ENCODE results near the gene OCLN. TPM values are rescaled to one million over a fixed set of nuclear protein-coding genes. Genes with fewer than 3 reads are reported as not detected.

The OCLN gene
- total RNA-seq, 1 experiment from 2014 or later: 9.0 TPM

DNA sequence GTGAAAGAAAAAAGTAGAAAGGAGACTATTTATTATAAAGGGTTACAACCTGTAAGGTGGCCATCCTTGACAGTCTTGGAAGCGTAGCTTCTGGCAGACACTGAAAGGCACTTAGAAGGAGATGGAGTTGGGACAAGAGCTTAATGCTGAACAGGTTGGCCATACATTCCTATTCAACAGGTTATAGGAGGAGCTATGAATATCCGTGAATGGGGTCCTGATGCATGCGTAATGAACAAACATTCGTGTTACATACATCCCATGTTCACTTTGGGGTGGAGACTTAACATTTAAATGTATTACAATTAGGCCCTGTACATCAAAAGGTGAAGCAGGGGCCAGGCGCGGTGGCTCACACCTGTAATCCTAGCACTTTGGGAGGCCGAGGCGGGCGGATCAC, 34.1 kb downstream of the OCLN start:
- intact Hi-C loops (cut with micrococcal nuclease): no loop called here
- CTCF ChIA-PET: no interaction called here
- Mint-ChIP-seq H3K36me3 (ENCODE audit: insufficient read depth, unreplicated experiment) (no peaks in the 10 kb centered on the region), H3K4me3 (ENCODE audit: unreplicated experiment) (no peak overlapping the region), H3K27ac (ENCODE audit: low read depth, unreplicated experiment) (no peak overlapping the region), H3K4me1 (ENCODE audit: insufficient read depth, unreplicated experiment) (no peaks in the 10 kb centered on the region), H3K9me3 (ENCODE audit: unreplicated experiment) (no peaks in the 10 kb centered on the region), H3K27me3 (ENCODE audit: insufficient read depth, unreplicated experiment) (no peaks in the 10 kb centered on the region)
- POLR2A ChIA-PET: no interaction called here
- TF ChIP-seq, protein P1, sequence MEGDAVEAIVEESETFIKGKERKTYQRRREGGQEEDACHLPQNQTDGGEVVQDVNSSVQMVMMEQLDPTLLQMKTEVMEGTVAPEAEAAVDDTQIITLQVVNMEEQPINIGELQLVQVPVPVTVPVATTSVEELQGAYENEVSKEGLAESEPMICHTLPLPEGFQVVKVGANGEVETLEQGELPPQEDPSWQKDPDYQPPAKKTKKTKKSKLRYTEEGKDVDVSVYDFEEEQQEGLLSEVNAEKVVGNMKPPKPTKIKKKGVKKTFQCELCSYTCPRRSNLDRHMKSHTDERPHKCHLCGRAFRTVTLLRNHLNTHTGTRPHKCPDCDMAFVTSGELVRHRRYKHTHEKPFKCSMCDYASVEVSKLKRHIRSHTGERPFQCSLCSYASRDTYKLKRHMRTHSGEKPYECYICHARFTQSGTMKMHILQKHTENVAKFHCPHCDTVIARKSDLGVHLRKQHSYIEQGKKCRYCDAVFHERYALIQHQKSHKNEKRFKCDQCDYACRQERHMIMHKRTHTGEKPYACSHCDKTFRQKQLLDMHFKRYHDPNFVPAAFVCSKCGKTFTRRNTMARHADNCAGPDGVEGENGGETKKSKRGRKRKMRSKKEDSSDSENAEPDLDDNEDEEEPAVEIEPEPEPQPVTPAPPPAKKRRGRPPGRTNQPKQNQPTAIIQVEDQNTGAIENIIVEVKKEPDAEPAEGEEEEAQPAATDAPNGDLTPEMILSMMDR (IDR thresholded peaks at IDR 0.05; ENCODE audit: unreplicated experiment): no peak
- no TSS peak for BruUV-seq (replicated peaks)
- no peak for DNase-seq (ENCODE audit: unreplicated experiment)

DNA sequence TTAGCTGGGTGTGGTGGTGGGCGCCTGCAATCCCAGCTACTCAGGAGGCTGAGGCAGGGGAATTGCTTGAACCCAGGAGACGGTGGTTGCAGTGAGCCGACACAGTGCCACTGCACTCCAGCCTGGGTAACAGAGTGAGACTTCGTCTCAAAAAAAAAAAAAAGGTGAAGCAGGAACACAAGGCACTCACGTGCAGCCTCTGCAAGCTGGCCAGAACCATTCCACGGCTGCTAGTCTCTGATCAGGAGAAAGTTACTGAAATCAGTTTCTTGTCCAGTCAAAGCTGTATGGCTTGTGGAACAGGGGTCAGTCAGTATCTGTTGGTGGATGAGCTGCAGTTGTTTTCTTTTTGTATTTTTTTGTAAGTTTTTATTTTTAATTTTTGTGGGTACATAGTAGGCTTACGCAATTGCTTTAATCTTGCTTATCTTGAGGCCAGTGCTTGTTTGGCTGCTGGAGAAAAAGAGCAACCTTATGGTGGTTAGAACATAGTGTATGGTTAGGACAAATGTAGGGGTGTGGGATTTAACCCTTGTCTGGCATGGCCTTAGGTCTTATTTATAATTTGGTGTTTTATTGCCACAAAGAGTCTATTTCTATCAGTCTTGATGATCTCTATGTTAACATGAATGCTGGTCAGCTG, 34.7 kb downstream of the OCLN start:
- H3K27ac Mint-ChIP-seq (ENCODE audit: low read depth, unreplicated experiment): no peak overlapping the region
- no peaks in the 10 kb centered on the region for H3K4me1 Mint-ChIP-seq (ENCODE audit: insufficient read depth, unreplicated experiment)
- no TSS peak for BruUV-seq (replicated peaks)
- H3K9me3 Mint-ChIP-seq (ENCODE audit: unreplicated experiment): no peaks in the 10 kb centered on the region
- no peak overlapping the region for H3K4me3 Mint-ChIP-seq (ENCODE audit: unreplicated experiment)
- no peak for DNase-seq (ENCODE audit: unreplicated experiment)
- POLR2A ChIA-PET: no interaction called here
- intact Hi-C loops (cut with micrococcal nuclease): no loop called here
- TF ChIP-seq, protein P1 (IDR thresholded peaks at IDR 0.05; ENCODE audit: unreplicated experiment): no peak
- no peaks in the 10 kb centered on the region for H3K36me3 Mint-ChIP-seq (ENCODE audit: insufficient read depth, unreplicated experiment)
- H3K27me3 Mint-ChIP-seq (ENCODE audit: insufficient read depth, unreplicated experiment): no peaks in the 10 kb centered on the region
- CTCF ChIA-PET: no interaction called here

DNA sequence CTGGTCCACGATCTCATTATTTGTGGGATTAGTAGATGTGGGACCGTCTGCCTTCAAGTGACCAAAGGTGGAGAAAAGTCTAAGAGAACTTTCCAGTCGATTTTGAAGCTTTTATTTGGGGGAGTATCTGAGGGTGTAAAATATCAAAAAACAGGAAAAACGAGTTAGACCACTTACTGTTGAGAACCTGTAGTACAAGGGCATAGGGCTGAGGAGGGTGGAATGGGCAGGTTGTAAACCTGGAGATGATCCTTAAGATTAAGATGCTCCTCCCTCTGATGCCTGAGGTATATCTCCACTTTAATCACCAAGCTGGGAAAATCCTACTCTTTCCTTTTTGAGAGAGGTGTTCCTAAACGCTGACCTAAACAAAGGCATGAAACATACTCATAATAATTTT, 35.4 kb downstream of the OCLN start:
- Mint-ChIP-seq H3K4me1 (ENCODE audit: insufficient read depth, unreplicated experiment) (no peaks in the 10 kb centered on the region), H3K27me3 (ENCODE audit: insufficient read depth, unreplicated experiment) (no peaks in the 10 kb centered on the region), H3K27ac (ENCODE audit: low read depth, unreplicated experiment) (no peak overlapping the region), H3K9me3 (ENCODE audit: unreplicated experiment) (no peaks in the 10 kb centered on the region), H3K4me3 (ENCODE audit: unreplicated experiment) (no peak overlapping the region), H3K36me3 (ENCODE audit: insufficient read depth, unreplicated experiment) (no peaks in the 10 kb centered on the region)
- POLR2A ChIA-PET: interaction anchor here (0.6 kb wide), 1 partner anchor 9 kb away, joined by 3 read pairs; no protein-coding TSS in a partner anchor
- no TSS peak for BruUV-seq (replicated peaks)
- TF ChIP-seq, protein P1 (IDR thresholded peaks at IDR 0.05; ENCODE audit: unreplicated experiment): no peak
- intact Hi-C loops (cut with micrococcal nuclease): no loop called here
- no peak for DNase-seq (ENCODE audit: unreplicated experiment)
- CTCF ChIA-PET: interaction anchor here (0.6 kb wide), 3 partner anchors 100 to 146 kb away, joined by 3 to 7 read pairs (median 3); no protein-coding TSS in a partner anchor

DNA sequence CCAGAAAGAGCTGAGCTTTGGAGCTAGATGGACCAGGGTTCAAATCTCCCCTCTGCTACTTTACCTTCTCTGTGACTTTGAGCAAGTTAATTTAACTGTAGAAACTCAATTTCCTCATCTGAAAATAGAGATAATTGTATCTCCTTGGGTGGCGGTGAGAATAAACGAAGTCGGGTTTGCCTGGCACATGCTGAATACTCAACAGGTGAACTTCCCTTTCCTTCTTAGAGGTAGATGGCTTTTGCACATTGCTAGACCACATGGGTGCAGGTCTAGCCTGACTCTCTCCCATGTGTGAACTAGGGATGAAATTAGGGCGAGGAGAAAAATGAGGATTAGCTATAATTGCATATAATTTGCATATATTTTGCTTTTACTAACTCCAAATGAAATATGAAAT, 36.0 kb downstream of the OCLN start:
- intact Hi-C loops (cut with micrococcal nuclease): no loop called here
- CTCF ChIA-PET: interaction anchor here (0.6 kb wide), 2 partner anchors 122 to 147 kb away, joined by 3 to 7 read pairs; no protein-coding TSS in a partner anchor
- Mint-ChIP-seq H3K4me3 (ENCODE audit: unreplicated experiment) (no peak overlapping the region), H3K9me3 (ENCODE audit: unreplicated experiment) (no peaks in the 10 kb centered on the region), H3K36me3 (ENCODE audit: insufficient read depth, unreplicated experiment) (no peaks in the 10 kb centered on the region), H3K4me1 (ENCODE audit: insufficient read depth, unreplicated experiment) (no peaks in the 10 kb centered on the region), H3K27ac (ENCODE audit: low read depth, unreplicated experiment) (no peak overlapping the region), H3K27me3 (ENCODE audit: insufficient read depth, unreplicated experiment) (no peaks in the 10 kb centered on the region)
- no TSS peak for BruUV-seq (replicated peaks)
- TF ChIP-seq, protein P1 (IDR thresholded peaks at IDR 0.05; ENCODE audit: unreplicated experiment): no peak
- POLR2A ChIA-PET: interaction anchor here (0.6 kb wide), 1 partner anchor 10 kb away, joined by 3 read pairs; no protein-coding TSS in a partner anchor
- no peak for DNase-seq (ENCODE audit: unreplicated experiment)

Measured in MCF 10A (cell line).